Neutrophil (primary cell): Measurements from ENCODE around the gene CLASP1.

Experiments used
- H3K27ac ChIP-seq: fragments of 200-600 bp; sonication (generic); 2 replicates; pipeline ENCODE4 v1.5.1; 2016; ENCODE audit warnings: mild to moderate bottlenecking, moderate library complexity
- H3K27me3 ChIP-seq: fragments of 200-600 bp; sonication (generic); 2 replicates; pipeline ENCODE4 v1.6.0; 2016; ENCODE audit warnings: mild to moderate bottlenecking
- H3K36me3 ChIP-seq: fragments of 200-600 bp; sonication (generic); 2 replicates; pipeline ENCODE4 v1.5.1; 2017
- H3K4me1 ChIP-seq, 2 experiments: fragments of 200-600 bp in 1 of 2; sonication (generic) in 1 of 2; 1 replicate in 1 of 2; 2 replicates in 1 of 2; pipeline versions ENCODE4 v1.5.1 to v1.6.1; 2013 to 2016; ENCODE audit warnings: low read depth in 1 of 2, low read length in 1 of 2, mild to moderate bottlenecking in 1 of 2, moderate library complexity in 1 of 2; ENCODE audit not compliant: control insufficient read depth in 1 of 2, insufficient read depth in 1 of 2
- H3K4me3 ChIP-seq, 2 experiments: fragments of 200-600 bp in 1 of 2; sonication (generic) in 1 of 2; 1 replicate in 1 of 2; 2 replicates in 1 of 2; pipeline ENCODE4 v1.5.1; 2013 to 2016; ENCODE audit warnings: low read depth in 1 of 2, low read length in 1 of 2, mild to moderate bottlenecking in 1 of 2, moderate library complexity in 1 of 2
- H3K9me3 ChIP-seq: fragments of 200-600 bp; sonication (generic); 2 replicates; pipeline ENCODE4 v1.5.1; 2016
- CTCF ChIP-seq: fragments of 200-600 bp; sonication (generic); IDR thresholded peaks from 2 replicates; pipeline ENCODE4 v1.5.1; 2016; ENCODE audit warnings: antibody characterized with exemption

Gene CLASP1

GRCh38 chr2:121582272-121582671 is 67.0 kb downstream of the CLASP1 start:
- Histone ChIP-seq H3K36me3 (no peaks in the 10 kb centered on the region), H3K27me3 (no peaks in the 10 kb centered on the region), H3K4me3 (no peak overlapping the region), H3K4me1 (peaks cover 9% of the 10 kb centered on the region in 2 experiments), H3K27ac (no peak overlapping the region), H3K9me3 (no peaks in the 10 kb centered on the region)
- no peak for TF ChIP-seq CTCF

GRCh38 chr2:121579309-121579708 is 70.0 kb downstream of the CLASP1 start:
- Histone ChIP-seq H3K9me3 (no peaks in the 10 kb centered on the region), H3K36me3 (no peaks in the 10 kb centered on the region), H3K27ac (no peak overlapping the region), H3K27me3 (no peaks in the 10 kb centered on the region), H3K4me3 (no peak overlapping the region), H3K4me1 (peaks cover 21 to 23% of the 10 kb centered on the region in 2 experiments)
- no peak for TF ChIP-seq CTCF

GRCh38 chr2:121577381-121577780 is 71.9 kb downstream of the CLASP1 start:
- H3K36me3 ChIP-seq = peaks cover 5% of the 10 kb centered on the region
- no peaks in the 10 kb centered on the region for H3K9me3 ChIP-seq
- no peak overlapping the region for H3K4me3 ChIP-seq
- H3K4me1 ChIP-seq = peaks cover 21 to 23% of the 10 kb centered on the region in 2 experiments
- no peak for TF ChIP-seq CTCF
- H3K27me3 ChIP-seq = no peaks in the 10 kb centered on the region
- peak overlapping the region; percentile 64 for H3K27ac ChIP-seq

- Histone ChIP-seq H3K27ac (peak overlapping the region; percentile 64), H3K4me3 (no peak overlapping the region), H3K4me1 (peaks cover 21 to 23% of the 10 kb centered on the region in 2 experiments), H3K27me3 (no peaks in the 10 kb centered on the region), H3K9me3 (no peaks in the 10 kb centered on the region), H3K36me3 (peaks cover 5% of the 10 kb centered on the region)
- TF ChIP-seq CTCF = no peak
Observed at GRCh38 chr2:121576263-121576662, 73.0 kb downstream of the CLASP1 start.

GRCh38 chr2:121575800-121576199 is 73.5 kb downstream of the CLASP1 start:
- Histone ChIP-seq H3K9me3 (no peaks in the 10 kb centered on the region), H3K36me3 (peaks cover 5% of the 10 kb centered on the region), H3K4me3 (no peak overlapping the region), H3K4me1 (peaks cover 21 to 23% of the 10 kb centered on the region in 2 experiments), H3K27ac (peak overlapping the region; percentile 64), H3K27me3 (no peaks in the 10 kb centered on the region)
- no peak for TF ChIP-seq CTCF

GRCh38 chr2:121570667-121571055 is 78.6 kb downstream of the CLASP1 start:
- Histone ChIP-seq H3K4me3 (no peak overlapping the region), H3K9me3 (no peaks in the 10 kb centered on the region), H3K36me3 (peaks cover 16% of the 10 kb centered on the region), H3K4me1 (no peaks in the 10 kb centered on the region), H3K27me3 (no peaks in the 10 kb centered on the region), H3K27ac (no peak overlapping the region)
- no peak for TF ChIP-seq CTCF
